IPS DF 4.7 (cell line): ENCODE results near the gene ERBB3.
"Not testable (repeated sequence)": the region's sequence is repeated elsewhere in the genome, so short reads cannot be mapped to it uniquely, and the experiment has no call there.

Experiments used
- DNase-seq: peaks from one replicate; pipeline ENCODE4 v3.0.0-alpha.2; 2013; ENCODE audit warnings: low spot score; ENCODE audit errors: extremely low read depth

The ERBB3 gene

GRCh38 chr12:56110571-56110970, 30.6 kb downstream of the ERBB3 start:
- no peak for DNase-seq

GRCh38 chr12:56114084-56114483, 34.1 kb downstream of the ERBB3 start:
- no peak for DNase-seq

- no peak for DNase-seq
Measured at GRCh38 chr12:56115329-56115728, 35.4 kb downstream of the ERBB3 start.

GRCh38 chr12:56116267-56117081, 36.5 kb downstream of the ERBB3 start, which contains the start of gene RPL41:
TSS of gene RPL41 (plus strand) at chr12:56116633.
- peak; percentile 87 for DNase-seq

- DNase-seq = not testable (repeated sequence)
Measured at GRCh38 chr12:56117082-56117706, 37.2 kb downstream of the ERBB3 start.

GRCh38 chr12:56117778-56118687, 38.1 kb downstream of the ERBB3 start, which contains the start of gene ZC3H10:
TSS of gene ZC3H10 (plus strand) at chr12:56118266. CDS start at chr12:56120563, 2,297 bp downstream.
- DNase-seq = peak; percentile 99

- DNase-seq = no peak
Measured at GRCh38 chr12:56118688-56119357, 38.9 kb downstream of the ERBB3 start.

- peak; percentile 79 for DNase-seq
Measured at GRCh38 chr12:56119361-56119796, 39.4 kb downstream of the ERBB3 start.

GRCh38 chr12:56120158-56120846, 40.3 kb downstream of the ERBB3 start:
- no peak for DNase-seq

GRCh38 chr12:56121204-56121870, 41.4 kb downstream of the ERBB3 start:
- DNase-seq = no peak

GRCh38 chr12:56122637-56123036, 42.7 kb downstream of the ERBB3 start:
- no peak for DNase-seq

- no peak for DNase-seq
Measured at GRCh38 chr12:56124133-56124532, 44.2 kb downstream of the ERBB3 start.

GRCh38 chr12:56126732-56127239, 46.8 kb downstream of the ERBB3 start:
- no peak for DNase-seq

- DNase-seq = no peak
Measured at GRCh38 chr12:56127485-56127887, 47.5 kb downstream of the ERBB3 start.

GRCh38 chr12:56127888-56128669, 48.1 kb downstream of the ERBB3 start, which contains the start of gene ESYT1:
TSS of gene ESYT1 (plus strand) at chr12:56128267. CDS start at chr12:56128320, 53 bp downstream.
- DNase-seq = peak; percentile 100

- no peak for DNase-seq
Measured at GRCh38 chr12:56128670-56129205, 48.8 kb downstream of the ERBB3 start.

GRCh38 chr12:56129206-56129941, 49.4 kb downstream of the ERBB3 start:
- DNase-seq = no peak
